NCI-H2107 treated with DMSO at 0.1 percent for 48 hours (cell line): ENCODE measurements around the gene EFCAB12.
"Not testable (repeated sequence)": the region's sequence is repeated elsewhere in the genome, so short reads cannot be mapped to it uniquely, and the experiment has no call there.

Experiments
- DNase-seq: peaks from one replicate; lab custom pipeline; 2025; ENCODE audit not compliant: unreplicated experiment; lab: John Stamatoyannopoulos, UW

EFCAB12 gene

GRCh38 chr3:129421236-129421883 lies 7.1 kb downstream of the EFCAB12 start:
- no peak for DNase-seq

- no peak for DNase-seq
Measured at GRCh38 chr3:129419476-129419875, 9.0 kb downstream of the EFCAB12 start.

- DNase-seq: no peak
Measured at GRCh38 chr3:129418041-129418973, 10.1 kb downstream of the EFCAB12 start.

- no peak for DNase-seq
Measured at GRCh38 chr3:129417326-129417725, 11.1 kb downstream of the EFCAB12 start.

- no peak for DNase-seq
Measured at GRCh38 chr3:129416415-129416814, 12.0 kb downstream of the EFCAB12 start.

- DNase-seq: no peak
Measured at GRCh38 chr3:129415830-129416229, 12.6 kb downstream of the EFCAB12 start.

GRCh38 chr3:129415378-129415777 lies 13.1 kb downstream of the EFCAB12 start:
- DNase-seq: no peak

GRCh38 chr3:129413687-129414506 lies 14.5 kb downstream of the EFCAB12 start:
- no peak for DNase-seq

- DNase-seq: not testable (repeated sequence)
Measured at GRCh38 chr3:129413238-129413637, 15.2 kb downstream of the EFCAB12 start.

GRCh38 chr3:129412542-129413198 lies 15.8 kb downstream of the EFCAB12 start:
- DNase-seq: no peak

GRCh38 chr3:129410971-129411370 lies 17.5 kb downstream of the EFCAB12 start:
- no peak for DNase-seq

- no peak for DNase-seq
Measured at GRCh38 chr3:129409541-129409940, 18.9 kb downstream of the EFCAB12 start.

- DNase-seq: no peak
Measured at GRCh38 chr3:129404610-129405009, 23.8 kb downstream of the EFCAB12 start.

- DNase-seq: no peak
Measured at GRCh38 chr3:129404130-129404529, 24.3 kb downstream of the EFCAB12 start.

GRCh38 chr3:129403450-129403849 lies 25.0 kb downstream of the EFCAB12 start:
- DNase-seq: no peak

GRCh38 chr3:129402616-129403015 lies 25.8 kb downstream of the EFCAB12 start:
- DNase-seq: no peak

- no peak for DNase-seq
Measured at GRCh38 chr3:129402210-129402609, 26.2 kb downstream of the EFCAB12 start.

- DNase-seq: no peak
Measured at GRCh38 chr3:129399895-129400357, 28.5 kb downstream of the EFCAB12 start.

GRCh38 chr3:129399145-129399894 lies 29.1 kb downstream of the EFCAB12 start:
- DNase-seq: peak; percentile 99

GRCh38 chr3:129398803-129399144 lies 29.7 kb downstream of the EFCAB12 start:
- DNase-seq: no peak
